Osteoblast (primary cell): ENCODE results near the gene PRADC1. TPM values are rescaled to one million over a fixed set of nuclear protein-coding genes. Genes with fewer than 3 reads are reported as not detected.

ENCODE experiments used
- DNase-seq: peaks from one replicate; pipeline ENCODE4 v3.0.0; 2011; ENCODE audit warnings: low spot score, mixed read lengths; ENCODE audit not compliant: insufficient read length; ENCODE audit errors: missing footprints
- H2AFZ ChIP-seq: 2 replicates; pipeline ENCODE4 v1.6.0; 2011; ENCODE audit warnings: mild to moderate bottlenecking, low read length
- H3K27ac ChIP-seq: 2 replicates; pipeline ENCODE4 v1.5.1; 2011; ENCODE audit warnings: mild to moderate bottlenecking, low read depth, low read length, moderate library complexity
- H3K27me3 ChIP-seq: 2 replicates; pipeline ENCODE4 v1.6.0; 2012; ENCODE audit warnings: mild to moderate bottlenecking, control low read depth, inconsistent platforms, low read length, moderate library complexity; ENCODE audit not compliant: insufficient read depth
- H3K36me3 ChIP-seq: 2 replicates; pipeline ENCODE4 v1.5.1; 2011; ENCODE audit warnings: mild to moderate bottlenecking, low read length, control low read depth, moderate library complexity; ENCODE audit not compliant: insufficient read depth
- H3K4me1 ChIP-seq: 2 replicates; pipeline ENCODE4 v1.5.1; 2011; ENCODE audit warnings: mild to moderate bottlenecking, low read length, control low read depth, moderate library complexity; ENCODE audit not compliant: insufficient read depth
- H3K4me2 ChIP-seq: 2 replicates; pipeline ENCODE4 v1.6.0; 2011; ENCODE audit warnings: mild to moderate bottlenecking, low read length; ENCODE audit not compliant: insufficient read depth
- H3K4me3 ChIP-seq: fragments of 200-600 bp; sonication (generic); 3 replicates; pipeline ENCODE4 v1.5.1; 2012; ENCODE audit warnings: mild to moderate bottlenecking, low read length, inconsistent platforms; ENCODE audit not compliant: insufficient read depth
- H3K79me2 ChIP-seq: 2 replicates; pipeline ENCODE4 v1.6.0; 2012; ENCODE audit warnings: mild to moderate bottlenecking, low read length, control low read depth, inconsistent platforms; ENCODE audit not compliant: insufficient read depth
- H3K9me3 ChIP-seq: 2 replicates; pipeline ENCODE4 v1.5.1; 2011; ENCODE audit warnings: low read depth, low read length, control low read depth
- H4K20me1 ChIP-seq: 2 replicates; pipeline ENCODE4 v1.6.0; 2012; ENCODE audit warnings: mild to moderate bottlenecking, low read length, control low read depth; ENCODE audit not compliant: insufficient read depth
- CTCF ChIP-seq: IDR thresholded peaks from 2 replicates; pipeline ENCODE4 v1.5.1; 2011; ENCODE audit warnings: mild to moderate bottlenecking, low read depth, low read length, moderate library complexity; ENCODE audit errors: extremely low read depth
- total RNA-seq: library from RNA; depleted of rRNA; stranded (reverse); fragments of >200 nt; gene quantifications from 2 replicates; pipeline ENCODE4 v1.2.3, GENCODE V29; 2012

The PRADC1 gene
- total RNA-seq, 1 donor, result 15.9 TPM

GRCh38 chr2:73187549-73187948 lies 45.5 kb downstream of the PRADC1 start:
- H3K4me3 ChIP-seq, result no peak overlapping the region
- no peak overlapping the region for H3K4me2 ChIP-seq
- no peak for TF ChIP-seq CTCF
- H3K27ac ChIP-seq, result no peak overlapping the region
- DNase-seq, result no peak
- H3K27me3 ChIP-seq, result peaks cover 43% of the 10 kb centered on the region
- H2AFZ ChIP-seq, result no peak overlapping the region
- no peaks in the 10 kb centered on the region for H3K36me3 ChIP-seq
- H3K9me3 ChIP-seq, result no peaks in the 10 kb centered on the region
- no peaks in the 10 kb centered on the region for H4K20me1 ChIP-seq
- no peaks in the 10 kb centered on the region for H3K4me1 ChIP-seq
- no peaks in the 10 kb centered on the region for H3K79me2 ChIP-seq

DNA sequence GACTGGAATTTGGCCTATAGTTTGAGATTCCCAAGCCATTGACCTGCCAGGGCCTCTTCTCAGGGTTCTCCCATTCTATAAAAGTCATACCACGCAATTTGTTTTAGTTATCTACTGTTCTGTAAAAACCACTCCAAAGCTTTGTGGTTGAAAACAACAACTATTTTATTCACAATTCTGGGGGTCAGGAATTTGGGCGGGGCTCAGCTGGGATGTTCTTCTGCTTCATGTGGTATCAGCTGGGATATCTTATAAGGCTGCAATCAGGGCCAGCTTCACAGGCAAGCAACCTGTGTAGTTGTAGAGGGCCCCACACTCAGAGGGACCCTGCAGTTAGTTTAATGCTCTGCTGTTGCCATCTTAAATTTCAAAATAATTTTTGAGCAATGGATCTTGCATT lies 47.1 kb downstream of the PRADC1 start:
- no peak for DNase-seq
- Histone ChIP-seq H3K4me3 (no peak overlapping the region), H3K4me2 (no peak overlapping the region), H3K79me2 (no peaks in the 10 kb centered on the region), H3K36me3 (no peaks in the 10 kb centered on the region), H2AFZ (no peak overlapping the region), H3K4me1 (no peaks in the 10 kb centered on the region), H3K27me3 (peaks cover 43% of the 10 kb centered on the region), H3K9me3 (no peaks in the 10 kb centered on the region), H3K27ac (no peak overlapping the region), H4K20me1 (no peaks in the 10 kb centered on the region)
- TF ChIP-seq CTCF, result no peak

Other genes starting within 250 kb of the PRADC1 start
- 13.8 and 17.0 TPM in 2 replicates for gene SFXN5, start 161.5 kb downstream of the PRADC1 start, total RNA-seq
- 53.9 and 59.0 TPM in 2 replicates for gene RAB11FIP5, start 120.3 kb downstream of the PRADC1 start, total RNA-seq
- gene NOTO, start 30.7 kb downstream of the PRADC1 start, total RNA-seq, result not detected in 2 replicates
- gene SMYD5, start 19.0 kb downstream of the PRADC1 start, total RNA-seq, result 16.5 and 17.4 TPM in 2 replicates
- 180 and 200 TPM in 2 replicates for gene CCT7, start 1.1 kb upstream of the PRADC1 start, total RNA-seq
- 0.29 and 0.36 TPM in 2 replicates for gene FBXO41, start 51.2 kb upstream of the PRADC1 start, total RNA-seq
- gene EGR4, start 60.3 kb upstream of the PRADC1 start, total RNA-seq, result not detected in 2 replicates
- gene ALMS1, start 152.6 kb upstream of the PRADC1 start, total RNA-seq, result 22.1 and 26.5 TPM in 2 replicates